Epithelial cell of proximal tubule (primary cell): ENCODE data around the gene GBP3. TPM values are rescaled to one million over a fixed set of nuclear protein-coding genes. Genes with fewer than 3 reads are reported as not detected.

Source experiments
- DNase-seq: peaks from one replicate; pipeline ENCODE4 v3.0.0-alpha.2; 2011; ENCODE audit warnings: low read depth
- H3K4me3 ChIP-seq: 2 replicates; pipeline ENCODE4 v1.5.1; 2011; ENCODE audit warnings: low read depth, mild to moderate bottlenecking, low read length
- CTCF ChIP-seq: conservative IDR thresholded peaks from 2 replicates; pipeline ENCODE4 v1.5.1; 2012; ENCODE audit warnings: low read depth, mild to moderate bottlenecking, low read length
- total RNA-seq: library from RNA; depleted of rRNA; stranded (reverse); fragments of >200 nt; gene quantifications from 2 replicates; pipeline ENCODE4 v1.2.3, GENCODE V29; 2015

Gene GBP3
- total RNA-seq, 1 donor from 2014 or later: 33.6 TPM

DNA sequence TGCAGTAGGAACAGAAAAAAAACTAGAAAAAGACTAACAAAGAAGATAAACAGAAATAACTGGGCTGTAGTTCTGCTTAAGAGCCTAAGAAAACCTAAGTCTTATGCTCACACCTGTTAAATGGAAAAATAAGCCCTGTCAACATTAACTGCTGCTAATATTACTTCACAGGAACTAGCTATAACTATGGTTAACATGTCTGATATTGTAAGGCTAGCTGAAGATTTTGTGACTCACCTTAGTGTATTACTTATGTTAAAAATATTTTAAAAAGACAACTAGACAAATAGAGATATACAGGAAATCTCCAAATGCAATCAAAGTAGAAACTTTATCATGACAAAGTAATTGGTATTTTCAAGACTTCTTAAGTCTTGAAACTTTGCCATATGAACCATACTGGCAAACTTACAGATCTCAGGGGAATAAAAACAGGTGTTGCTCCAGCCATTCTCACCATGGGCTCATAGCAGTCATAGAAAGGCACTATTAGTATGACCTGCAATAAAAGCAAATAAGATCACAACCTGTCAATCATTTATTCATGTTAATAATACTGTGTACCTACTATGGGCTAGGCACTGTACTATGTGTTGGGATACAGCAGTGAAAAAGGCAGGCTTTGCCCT is 60.9 kb downstream of the GBP3 start:
- DNase-seq: no peak
- no peak overlapping the region for H3K4me3 ChIP-seq
- no peak for TF ChIP-seq CTCF

GRCh38 chr1:88961081-88961480 is 61.6 kb downstream of the GBP3 start:
- no peak for DNase-seq
- TF ChIP-seq CTCF: no peak
- no peak overlapping the region for H3K4me3 ChIP-seq

Other genes starting within 250 kb of the GBP3 start
- 26.2 and 35.9 TPM in 2 replicates for gene GTF2B, start 131.3 kb downstream of the GBP3 start, total RNA-seq
- gene KYAT3, start 30.2 kb downstream of the GBP3 start, total RNA-seq: 38.6 and 49.8 TPM in 2 replicates
- gene RBMXL1, start 30.2 kb downstream of the GBP3 start, total RNA-seq: 4.1 and 8.2 TPM in 2 replicates
- 10.4 and 20.0 TPM in 2 replicates for gene GBP1, start 42.3 kb upstream of the GBP3 start, total RNA-seq
- 2.2 and 2.7 TPM in 2 replicates for gene GBP2, start 103.2 kb upstream of the GBP3 start, total RNA-seq
- not detected in 2 replicates for gene GBP7, start 153.1 kb upstream of the GBP3 start, total RNA-seq
- gene GBP4, start 176.1 kb upstream of the GBP3 start, total RNA-seq: 0.07 and 0.35 TPM in 2 replicates
- gene GBP5, start 250.0 kb upstream of the GBP3 start, total RNA-seq: not detected in 2 replicates